ENCODE data around the gene BAG5.

GRCh38 chr14:103530831-103531230 is 31.6 kb downstream of the BAG5 start:
- TF ChIP-seq REST (IDR thresholded peaks at IDR 0.05; ENCODE audit: low read depth) (no peak), EZH2phosphoT487 (IDR thresholded peaks at IDR 0.05; ENCODE audit: borderline replicate concordance) (no peak), POLR2A (IDR thresholded peaks at IDR 0.05; ENCODE audit: borderline replicate concordance, extremely low read depth, insufficient read depth, insufficient read length) (no peak), YY1 (IDR thresholded peaks at IDR 0.05; ENCODE audit: extremely low read depth, insufficient replicate concordance, low read depth, low read length) (no peak), MAX (IDR thresholded peaks at IDR 0.05) (no peak), RAD21 (IDR thresholded peaks at IDR 0.05; ENCODE audit: low read depth) (no peak), FOSL1 (IDR thresholded peaks at IDR 0.05; ENCODE audit: low read depth) (no peak), CBX3 (IDR thresholded peaks at IDR 0.05; ENCODE audit: low read depth) (no peak), SP1 (IDR thresholded peaks at IDR 0.05; ENCODE audit: low read depth) (no peak)
- TF ChIP-seq, protein P1, sequence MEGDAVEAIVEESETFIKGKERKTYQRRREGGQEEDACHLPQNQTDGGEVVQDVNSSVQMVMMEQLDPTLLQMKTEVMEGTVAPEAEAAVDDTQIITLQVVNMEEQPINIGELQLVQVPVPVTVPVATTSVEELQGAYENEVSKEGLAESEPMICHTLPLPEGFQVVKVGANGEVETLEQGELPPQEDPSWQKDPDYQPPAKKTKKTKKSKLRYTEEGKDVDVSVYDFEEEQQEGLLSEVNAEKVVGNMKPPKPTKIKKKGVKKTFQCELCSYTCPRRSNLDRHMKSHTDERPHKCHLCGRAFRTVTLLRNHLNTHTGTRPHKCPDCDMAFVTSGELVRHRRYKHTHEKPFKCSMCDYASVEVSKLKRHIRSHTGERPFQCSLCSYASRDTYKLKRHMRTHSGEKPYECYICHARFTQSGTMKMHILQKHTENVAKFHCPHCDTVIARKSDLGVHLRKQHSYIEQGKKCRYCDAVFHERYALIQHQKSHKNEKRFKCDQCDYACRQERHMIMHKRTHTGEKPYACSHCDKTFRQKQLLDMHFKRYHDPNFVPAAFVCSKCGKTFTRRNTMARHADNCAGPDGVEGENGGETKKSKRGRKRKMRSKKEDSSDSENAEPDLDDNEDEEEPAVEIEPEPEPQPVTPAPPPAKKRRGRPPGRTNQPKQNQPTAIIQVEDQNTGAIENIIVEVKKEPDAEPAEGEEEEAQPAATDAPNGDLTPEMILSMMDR (IDR thresholded peaks at IDR 0.05 in 2 of 3, conservative IDR thresholded peaks at IDR 0.05 in 1 of 3; ENCODE audit: borderline replicate concordance in 1 of 3, insufficient read depth in 1 of 3, low read depth in 2 of 3, low read length in 2 of 3), result no peak
